ENCODE results near the gene GALM.
"Not testable (repeated sequence)": the region's sequence is repeated elsewhere in the genome, so short reads cannot be mapped to it uniquely, and the experiment has no call there.

The GALM gene

DNA sequence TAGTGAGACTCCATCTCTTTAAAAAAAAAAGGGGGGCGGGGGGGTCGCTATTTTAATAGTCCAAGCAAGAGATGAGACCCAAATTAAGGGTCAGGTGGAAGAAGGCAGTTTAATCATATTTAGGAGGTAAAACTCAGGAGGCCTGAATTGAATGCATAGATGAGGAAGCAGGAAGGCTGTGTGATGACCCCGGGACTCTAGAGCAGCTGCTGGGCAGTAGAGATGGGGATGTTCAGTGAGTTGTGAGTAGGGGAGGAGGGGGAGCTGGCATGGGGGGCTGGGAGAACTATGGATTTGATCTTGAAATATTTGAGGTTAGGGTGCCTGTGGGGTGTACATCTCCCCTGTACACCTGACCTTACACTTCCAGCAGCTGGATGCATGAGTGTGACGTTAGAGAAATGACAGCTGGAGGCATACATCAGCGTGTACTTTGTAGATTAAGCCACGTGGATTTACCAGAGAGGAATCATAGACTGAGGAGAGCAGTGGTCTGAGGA, 41.0 kb downstream of the GALM start:
- Histone ChIP-seq H3K9me3 (ENCODE audit: control insufficient read depth, low read length) (no peaks in the 10 kb centered on the region), H3K4me3 (ENCODE audit: insufficient read depth, low read depth, low read length, poor library complexity, severe bottlenecking) (no peak overlapping the region), H3K4me1 (ENCODE audit: control insufficient read depth, insufficient read depth, low read length, poor library complexity, severe bottlenecking) (peaks cover 30% of the 10 kb centered on the region), H3K27ac (ENCODE audit: insufficient read depth, low read length, poor library complexity, severe bottlenecking) (no peak overlapping the region), H3K36me3 (ENCODE audit: control insufficient read depth, insufficient read depth, low read length) (no peaks in the 10 kb centered on the region), H3K27me3 (replicated peaks; ENCODE audit: control insufficient read depth, insufficient read depth, low read length, poor library complexity, severe bottlenecking) (no peaks in the 10 kb centered on the region)
- DNase-seq: no peak

DNA sequence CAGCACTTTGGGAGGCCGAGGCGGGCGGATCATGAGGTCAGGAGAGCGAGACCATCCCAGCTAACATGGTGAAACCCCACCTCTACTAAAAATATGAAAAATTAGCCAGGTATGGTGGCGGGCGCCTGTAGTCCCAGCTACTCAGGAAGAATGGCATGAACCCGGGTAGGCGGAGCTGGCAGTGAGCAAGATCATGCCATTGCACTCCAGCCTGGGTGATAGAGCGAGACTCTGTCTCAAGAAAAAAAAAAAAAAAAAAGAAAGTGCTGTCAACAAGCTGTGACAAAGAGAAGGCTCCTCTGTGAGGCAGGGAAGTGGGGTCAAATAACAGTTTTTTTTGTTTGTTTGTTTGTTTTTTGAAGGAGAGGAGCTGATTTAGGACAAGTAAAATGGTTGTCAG, 42.6 kb downstream of the GALM start:
- DNase-seq: not testable (repeated sequence)

DNA sequence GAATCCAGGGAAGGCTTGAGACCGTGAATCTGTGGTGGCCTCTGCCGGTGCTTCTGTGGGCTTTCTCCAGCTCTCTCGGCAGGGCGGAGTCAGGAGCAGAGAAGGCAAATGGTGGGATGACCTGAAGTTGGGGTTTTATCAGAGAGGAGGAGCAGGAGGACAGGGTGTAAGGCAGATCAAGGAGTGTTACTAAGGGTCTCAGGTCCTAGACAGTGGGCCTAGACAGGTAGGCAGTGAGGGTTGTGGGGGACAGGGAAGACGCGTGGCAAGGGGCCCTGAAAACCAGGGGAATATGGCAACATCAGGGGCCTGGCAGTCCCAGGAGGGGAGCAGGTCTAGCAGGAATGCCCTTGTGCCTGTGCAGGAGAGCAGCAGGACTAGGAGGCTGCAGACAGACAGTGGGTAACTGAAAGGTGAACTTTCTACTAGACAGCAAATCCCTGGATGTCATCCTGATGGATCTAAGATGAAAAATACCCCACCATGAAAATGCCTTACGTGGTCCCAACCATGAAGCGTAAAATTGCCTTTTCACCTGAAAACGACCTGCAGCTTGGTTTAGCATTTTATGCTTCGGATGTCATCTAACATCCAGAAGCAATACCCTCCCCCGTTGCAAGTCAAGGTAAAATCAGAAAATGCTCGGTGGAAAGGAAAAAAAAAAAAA, 43.1 kb downstream of the GALM start:
- H3K4me1 ChIP-seq (ENCODE audit: control insufficient read depth, insufficient read depth, low read length, poor library complexity, severe bottlenecking): peaks cover 30% of the 10 kb centered on the region
- DNase-seq: no peak
- H3K9me3 ChIP-seq (ENCODE audit: control insufficient read depth, low read length): no peaks in the 10 kb centered on the region
- no peaks in the 10 kb centered on the region for H3K27me3 ChIP-seq (replicated peaks; ENCODE audit: control insufficient read depth, insufficient read depth, low read length, poor library complexity, severe bottlenecking)
- H3K4me3 ChIP-seq (ENCODE audit: insufficient read depth, low read depth, low read length, poor library complexity, severe bottlenecking): peak overlapping the region; percentile 1
- peak overlapping the region; percentile 75 for H3K27ac ChIP-seq (ENCODE audit: insufficient read depth, low read length, poor library complexity, severe bottlenecking)
- H3K36me3 ChIP-seq (ENCODE audit: control insufficient read depth, insufficient read depth, low read length): peaks cover 8% of the 10 kb centered on the region

More for the DNA sequence above, 42.6 kb downstream of the GALM start:
- H3K36me3 ChIP-seq (ENCODE audit: control insufficient read depth, insufficient read depth, low read length); H3K4me3 ChIP-seq (ENCODE audit: insufficient read depth, low read depth, low read length, poor library complexity, severe bottlenecking); H3K27me3 ChIP-seq (replicated peaks; ENCODE audit: control insufficient read depth, insufficient read depth, low read length, poor library complexity, severe bottlenecking); H3K9me3 ChIP-seq (ENCODE audit: control insufficient read depth, low read length): not testable (repeated sequence)
- Histone ChIP-seq H3K4me1 (ENCODE audit: control insufficient read depth, insufficient read depth, low read length, poor library complexity, severe bottlenecking) (peaks cover 30% of the 10 kb centered on the region), H3K27ac (ENCODE audit: insufficient read depth, low read length, poor library complexity, severe bottlenecking) (peak overlapping the region; percentile 75)

DNA sequence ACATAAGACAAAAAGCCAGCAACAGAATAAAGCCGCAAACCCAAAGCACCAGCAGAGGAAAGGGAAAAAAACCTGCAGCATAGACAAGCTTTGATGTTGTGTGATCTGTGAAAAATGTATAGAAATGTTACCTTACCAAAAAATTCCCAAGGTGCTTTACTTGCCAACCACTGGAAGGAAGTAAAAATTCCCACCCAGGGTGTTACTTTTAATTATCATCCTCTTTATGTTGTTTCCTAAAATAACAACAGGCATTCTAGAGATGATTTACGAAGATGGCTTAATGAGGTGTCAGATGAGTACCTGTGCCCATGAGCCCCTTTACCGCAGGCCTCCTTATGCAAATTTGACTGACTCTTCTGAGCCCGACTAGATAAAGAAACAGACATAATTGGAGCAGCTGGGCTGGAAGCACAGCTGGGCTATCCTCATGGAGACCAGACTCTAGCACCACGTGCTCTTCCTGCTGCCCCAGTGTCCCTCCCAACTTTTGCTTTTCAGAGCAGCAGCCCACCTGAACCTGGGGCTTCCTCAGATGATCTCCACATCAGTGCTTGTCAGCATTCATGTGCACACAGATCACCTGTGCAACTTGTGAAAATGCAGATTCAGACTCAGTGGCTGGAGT, 43.8 kb downstream of the GALM start:
- Histone ChIP-seq H3K27me3 (replicated peaks; ENCODE audit: control insufficient read depth, insufficient read depth, low read length, poor library complexity, severe bottlenecking) (no peaks in the 10 kb centered on the region), H3K9me3 (ENCODE audit: control insufficient read depth, low read length) (no peaks in the 10 kb centered on the region), H3K36me3 (ENCODE audit: control insufficient read depth, insufficient read depth, low read length) (peaks cover 8% of the 10 kb centered on the region), H3K4me1 (ENCODE audit: control insufficient read depth, insufficient read depth, low read length, poor library complexity, severe bottlenecking) (peaks cover 30% of the 10 kb centered on the region), H3K4me3 (ENCODE audit: insufficient read depth, low read depth, low read length, poor library complexity, severe bottlenecking) (peak overlapping the region; percentile 4), H3K27ac (ENCODE audit: insufficient read depth, low read length, poor library complexity, severe bottlenecking) (peak overlapping the region; percentile 75)
- peak; percentile 38 to 51 (median 44) for DNase-seq

DNA sequence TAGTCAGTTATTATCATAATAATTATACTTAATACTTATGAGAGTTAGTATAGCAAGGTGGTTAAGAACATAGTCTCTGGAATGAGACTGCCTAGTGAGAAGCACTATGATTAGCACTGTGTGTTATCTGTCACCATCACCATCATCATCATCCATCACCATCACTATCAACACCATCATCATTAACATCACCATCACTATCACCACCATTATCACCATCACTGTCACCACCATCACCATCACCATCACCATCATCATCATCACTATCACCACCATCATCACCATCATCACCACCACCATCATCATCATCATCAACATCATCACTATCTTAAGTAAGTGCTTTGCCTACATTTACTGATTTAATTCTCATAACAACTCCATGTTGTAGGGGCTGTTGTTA, 45.6 kb downstream of the GALM start:
- no peaks in the 10 kb centered on the region for H3K9me3 ChIP-seq (ENCODE audit: control insufficient read depth, low read length)

DNA sequence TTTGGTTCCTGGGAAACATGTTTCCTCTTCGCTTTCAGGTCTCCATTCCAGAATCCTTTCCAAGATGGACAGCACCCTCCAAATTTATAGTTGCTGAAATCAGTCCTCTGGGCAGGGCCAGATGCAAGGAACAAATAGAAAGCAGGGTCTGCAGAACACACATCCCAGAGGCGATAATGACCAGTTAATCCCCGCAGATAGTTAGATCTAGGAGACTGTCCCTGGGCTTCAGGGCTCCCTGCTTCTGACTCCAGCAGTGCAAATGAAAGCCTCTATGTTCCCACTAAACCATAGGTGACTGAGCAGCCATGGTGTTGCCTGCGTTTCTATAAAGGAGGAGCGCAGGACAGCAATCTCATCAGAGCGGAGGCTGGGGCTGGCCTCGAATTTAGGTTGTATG, 46.5 kb downstream of the GALM start:
- Histone ChIP-seq H3K36me3 (ENCODE audit: control insufficient read depth, insufficient read depth, low read length) (peaks cover 8% of the 10 kb centered on the region), H3K9me3 (ENCODE audit: control insufficient read depth, low read length) (no peaks in the 10 kb centered on the region), H3K4me3 (ENCODE audit: insufficient read depth, low read depth, low read length, poor library complexity, severe bottlenecking) (no peak overlapping the region), H3K27ac (ENCODE audit: insufficient read depth, low read length, poor library complexity, severe bottlenecking) (no peak overlapping the region), H3K27me3 (replicated peaks; ENCODE audit: control insufficient read depth, insufficient read depth, low read length, poor library complexity, severe bottlenecking) (no peaks in the 10 kb centered on the region), H3K4me1 (ENCODE audit: control insufficient read depth, insufficient read depth, low read length, poor library complexity, severe bottlenecking) (peaks cover 30% of the 10 kb centered on the region)
- no peak for DNase-seq

More for the DNA sequence above, 45.6 kb downstream of the GALM start:
- Histone ChIP-seq H3K27me3 (replicated peaks; ENCODE audit: control insufficient read depth, insufficient read depth, low read length, poor library complexity, severe bottlenecking) (no peaks in the 10 kb centered on the region), H3K36me3 (ENCODE audit: control insufficient read depth, insufficient read depth, low read length) (peaks cover 8% of the 10 kb centered on the region), H3K27ac (ENCODE audit: insufficient read depth, low read length, poor library complexity, severe bottlenecking) (no peak overlapping the region), H3K4me1 (ENCODE audit: control insufficient read depth, insufficient read depth, low read length, poor library complexity, severe bottlenecking) (peaks cover 30% of the 10 kb centered on the region), H3K4me3 (ENCODE audit: insufficient read depth, low read depth, low read length, poor library complexity, severe bottlenecking) (no peak overlapping the region)
- DNase-seq: no peak

DNA sequence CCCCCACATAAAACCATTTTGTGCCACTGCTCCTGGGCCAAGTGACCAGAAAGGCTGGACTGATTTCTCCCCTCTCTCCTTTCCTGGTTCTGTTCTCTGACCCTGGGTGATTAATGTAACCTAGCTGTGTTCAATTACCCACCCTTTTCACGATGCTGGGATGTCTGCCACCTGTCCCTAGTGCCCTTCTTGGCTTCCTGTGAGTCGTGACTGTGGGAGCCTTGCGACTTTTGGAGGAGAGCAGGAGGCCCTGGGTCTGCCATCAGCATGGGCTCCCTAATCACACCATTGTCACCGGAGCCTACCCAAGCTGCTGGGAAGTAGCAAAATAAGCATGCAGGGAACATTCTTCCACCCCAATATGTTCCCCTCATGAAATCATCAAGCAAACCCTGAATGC, 47.0 kb downstream of the GALM start:
- H3K27ac ChIP-seq (ENCODE audit: insufficient read depth, low read length, poor library complexity, severe bottlenecking): peak overlapping the region; percentile 25

DNA sequence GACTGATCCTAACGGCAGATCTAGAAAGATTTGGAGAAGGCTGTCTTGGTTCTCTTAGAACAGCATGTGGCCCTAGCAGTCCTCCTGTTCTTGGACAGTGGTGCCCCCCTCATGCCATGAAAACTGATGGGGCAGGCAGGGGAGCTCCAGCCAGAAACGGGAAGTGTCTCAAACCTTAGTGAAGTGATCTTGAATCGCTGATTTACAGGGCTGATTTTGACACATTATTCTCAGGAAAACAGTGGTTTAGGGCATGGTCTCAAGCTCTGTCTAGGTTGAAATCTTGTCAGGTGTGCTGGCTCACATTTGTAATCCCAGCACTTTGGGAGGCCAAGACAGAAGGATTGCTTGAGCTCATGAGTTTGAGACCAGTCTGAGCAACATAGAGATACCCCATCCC, 47.4 kb downstream of the GALM start:
- DNase-seq: no peak
- H3K4me1 ChIP-seq (ENCODE audit: control insufficient read depth, insufficient read depth, low read length, poor library complexity, severe bottlenecking): peaks cover 26% of the 10 kb centered on the region
- peak overlapping the region; percentile 25 for H3K27ac ChIP-seq (ENCODE audit: insufficient read depth, low read length, poor library complexity, severe bottlenecking)
- peaks cover 8% of the 10 kb centered on the region for H3K36me3 ChIP-seq (ENCODE audit: control insufficient read depth, insufficient read depth, low read length)
- no peak overlapping the region for H3K4me3 ChIP-seq (ENCODE audit: insufficient read depth, low read depth, low read length, poor library complexity, severe bottlenecking)
- no peaks in the 10 kb centered on the region for H3K9me3 ChIP-seq (ENCODE audit: control insufficient read depth, low read length)
- H3K27me3 ChIP-seq (replicated peaks; ENCODE audit: control insufficient read depth, insufficient read depth, low read length, poor library complexity, severe bottlenecking): no peaks in the 10 kb centered on the region

More for the DNA sequence above, 47.0 kb downstream of the GALM start:
- H3K9me3 ChIP-seq (ENCODE audit: control insufficient read depth, low read length): no peaks in the 10 kb centered on the region
- no peaks in the 10 kb centered on the region for H3K27me3 ChIP-seq (replicated peaks; ENCODE audit: control insufficient read depth, insufficient read depth, low read length, poor library complexity, severe bottlenecking)
- no peak overlapping the region for H3K4me3 ChIP-seq (ENCODE audit: insufficient read depth, low read depth, low read length, poor library complexity, severe bottlenecking)
- peaks cover 30% of the 10 kb centered on the region for H3K4me1 ChIP-seq (ENCODE audit: control insufficient read depth, insufficient read depth, low read length, poor library complexity, severe bottlenecking)
- no peak for DNase-seq
- peaks cover 8% of the 10 kb centered on the region for H3K36me3 ChIP-seq (ENCODE audit: control insufficient read depth, insufficient read depth, low read length)

DNA sequence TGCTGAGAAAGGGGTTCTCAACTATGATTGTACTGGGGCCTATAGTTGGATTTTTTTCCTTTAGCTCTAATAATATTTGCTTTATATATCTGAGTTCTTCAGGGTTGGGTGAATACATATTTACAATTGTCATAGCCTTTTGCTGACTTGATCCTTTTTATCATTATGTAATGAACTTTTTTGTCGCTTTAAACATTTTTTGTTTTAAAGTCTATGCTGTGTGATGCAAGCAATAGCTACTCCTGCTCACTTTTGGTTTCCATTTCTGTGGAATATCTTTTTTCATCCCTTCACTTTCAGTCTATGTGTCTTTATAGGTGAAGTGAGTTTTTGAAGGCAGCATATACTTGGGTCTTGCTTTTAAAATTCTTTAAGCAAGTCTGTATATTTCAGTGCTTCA, 49.0 kb downstream of the GALM start:
- not testable (repeated sequence) for H3K27me3 ChIP-seq (replicated peaks; ENCODE audit: control insufficient read depth, insufficient read depth, low read length, poor library complexity, severe bottlenecking); H3K27ac ChIP-seq (ENCODE audit: insufficient read depth, low read length, poor library complexity, severe bottlenecking); H3K36me3 ChIP-seq (ENCODE audit: control insufficient read depth, insufficient read depth, low read length); H3K9me3 ChIP-seq (ENCODE audit: control insufficient read depth, low read length); DNase-seq; H3K4me3 ChIP-seq (ENCODE audit: insufficient read depth, low read depth, low read length, poor library complexity, severe bottlenecking)
- peaks cover 14% of the 10 kb centered on the region for H3K4me1 ChIP-seq (ENCODE audit: control insufficient read depth, insufficient read depth, low read length, poor library complexity, severe bottlenecking)

DNA sequence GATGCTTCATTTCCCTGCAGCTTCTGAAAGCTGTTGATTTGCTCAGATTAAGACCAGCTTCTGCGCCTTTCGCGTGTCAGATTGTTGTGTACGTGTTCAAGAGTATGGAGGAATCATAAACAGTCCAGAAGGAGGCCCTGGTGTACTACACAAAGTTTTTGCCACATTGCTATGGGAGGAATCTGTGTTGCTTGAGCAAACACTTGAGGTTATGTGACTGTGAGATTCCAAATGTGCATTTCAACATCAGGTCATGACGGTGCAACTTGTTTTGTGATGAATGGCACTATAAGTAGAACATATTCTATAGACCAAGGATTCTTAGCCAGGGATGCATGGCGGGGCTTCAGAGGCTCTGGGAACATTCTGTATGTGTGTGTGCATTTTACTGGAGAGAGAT, 50.3 kb downstream of the GALM start:
- Histone ChIP-seq H3K4me1 (ENCODE audit: control insufficient read depth, insufficient read depth, low read length, poor library complexity, severe bottlenecking) (peaks cover 2% of the 10 kb centered on the region), H3K4me3 (ENCODE audit: insufficient read depth, low read depth, low read length, poor library complexity, severe bottlenecking) (no peak overlapping the region), H3K36me3 (ENCODE audit: control insufficient read depth, insufficient read depth, low read length) (peaks cover 11% of the 10 kb centered on the region), H3K27me3 (replicated peaks; ENCODE audit: control insufficient read depth, insufficient read depth, low read length, poor library complexity, severe bottlenecking) (no peaks in the 10 kb centered on the region), H3K9me3 (ENCODE audit: control insufficient read depth, low read length) (no peaks in the 10 kb centered on the region), H3K27ac (ENCODE audit: insufficient read depth, low read length, poor library complexity, severe bottlenecking) (no peak overlapping the region)
- DNase-seq: no peak

Measured in effector memory CD4-positive, alpha-beta T cell (primary cell).